Large intestine (tissue), 3 donors: ENCODE measurements around the gene FREM1. TPM values are rescaled to one million over a fixed set of nuclear protein-coding genes. Genes with fewer than 3 reads are reported as not detected.

Experiments
- DNase-seq, 2 donors: peaks; one replicate each; pipeline versions ENCODE4 v3.0.0 to v3.0.0-alpha.2; 2013
- H3K27ac ChIP-seq: one replicate; pipeline ENCODE4 v1.5.1; 2013; ENCODE audit warnings: low read length
- H3K27me3 ChIP-seq: 2 replicates; pipeline ENCODE4 v1.6.1; 2013; ENCODE audit warnings: low read length; ENCODE audit not compliant: control insufficient read depth, insufficient read depth
- H3K36me3 ChIP-seq: 2 replicates; pipeline ENCODE4 v1.6.1; 2013; ENCODE audit warnings: low read length; ENCODE audit not compliant: control insufficient read depth, insufficient read depth
- H3K4me1 ChIP-seq: one replicate; pipeline ENCODE4 v1.6.1; 2013; ENCODE audit warnings: low read length; ENCODE audit not compliant: control insufficient read depth, insufficient read depth
- H3K4me3 ChIP-seq: one replicate; pipeline ENCODE4 v1.5.1; 2013; ENCODE audit warnings: low read length
- H3K9me3 ChIP-seq: one replicate; pipeline ENCODE4 v1.6.1; 2013; ENCODE audit warnings: mild to moderate bottlenecking, low read depth, low read length, moderate library complexity; ENCODE audit not compliant: control insufficient read depth
- WGBS: methylation state at CpG from one replicate; pipeline ENCODE4 v1.1.5; 2013; ENCODE audit warnings: low lambda C conversion rate; ENCODE audit not compliant: insufficient coverage; 5-methylcytosine and 5-hydroxymethylcytosine counted together
- polyA plus RNA-seq: library from polyadenylated mRNA; unstranded; fragments of 120-200 nt; gene quantifications from one replicate; pipeline ENCODE4 v1.2.1, GENCODE V29; 2013

The FREM1 gene
- polyA plus RNA-seq, 1 donor, result 10.0 TPM

- Histone ChIP-seq H3K27ac (no peak overlapping the region), H3K4me1 (no peaks in the 10 kb centered on the region), H3K36me3 (peaks cover 11% of the 10 kb centered on the region), H3K27me3 (no peaks in the 10 kb centered on the region), H3K9me3 (no peaks in the 10 kb centered on the region), H3K4me3 (no peak overlapping the region)
- no peak for DNase-seq
- no CpG with 5 or more reads among the region's 2 CpGs for WGBS
Measured at GRCh38 chr9:14823800-14824199, 86.4 kb downstream of the FREM1 start.

GRCh38 chr9:14822666-14823065 is 87.6 kb downstream of the FREM1 start:
- Histone ChIP-seq H3K27ac (no peak overlapping the region), H3K36me3 (peaks cover 11% of the 10 kb centered on the region), H3K4me1 (no peaks in the 10 kb centered on the region), H3K4me3 (no peak overlapping the region), H3K27me3 (no peaks in the 10 kb centered on the region), H3K9me3 (no peaks in the 10 kb centered on the region)
- no CpG with 5 or more reads among the region's 1 CpG for WGBS
- no peak for DNase-seq

- no CpG with 5 or more reads among the region's 4 CpGs for WGBS
- H3K27me3 ChIP-seq, result no peaks in the 10 kb centered on the region
- no peaks in the 10 kb centered on the region for H3K9me3 ChIP-seq
- H3K4me1 ChIP-seq, result no peaks in the 10 kb centered on the region
- DNase-seq, result no peak
- peaks cover 11% of the 10 kb centered on the region for H3K36me3 ChIP-seq
- H3K27ac ChIP-seq, result no peak overlapping the region
- no peak overlapping the region for H3K4me3 ChIP-seq
Measured at GRCh38 chr9:14819183-14819582, 91.0 kb downstream of the FREM1 start.

GRCh38 chr9:14814249-14814628 is 96.0 kb downstream of the FREM1 start:
- DNase-seq, result no peak
- Histone ChIP-seq H3K27me3 (no peaks in the 10 kb centered on the region), H3K9me3 (no peaks in the 10 kb centered on the region), H3K27ac (no peak overlapping the region), H3K4me1 (no peaks in the 10 kb centered on the region), H3K4me3 (no peak overlapping the region), H3K36me3 (peaks cover 4% of the 10 kb centered on the region)

GRCh38 chr9:14813336-14814248 is 96.6 kb downstream of the FREM1 start:
- no peak for DNase-seq
- no peak overlapping the region for H3K4me3 ChIP-seq
- WGBS, result 83% methylated on average over 4 of the region's 12 CpGs
- H3K36me3 ChIP-seq, result peaks cover 10% of the 10 kb centered on the region
- no peak overlapping the region for H3K27ac ChIP-seq
- H3K4me1 ChIP-seq, result no peaks in the 10 kb centered on the region
- H3K27me3 ChIP-seq, result no peaks in the 10 kb centered on the region
- no peaks in the 10 kb centered on the region for H3K9me3 ChIP-seq

GRCh38 chr9:14812806-14813205 is 97.4 kb downstream of the FREM1 start:
- Histone ChIP-seq H3K4me1 (no peaks in the 10 kb centered on the region), H3K36me3 (peaks cover 10% of the 10 kb centered on the region), H3K27me3 (no peaks in the 10 kb centered on the region), H3K9me3 (no peaks in the 10 kb centered on the region), H3K27ac (no peak overlapping the region), H3K4me3 (no peak overlapping the region)
- no peak for DNase-seq
- WGBS, result no CpG with 5 or more reads among the region's 6 CpGs

- H3K9me3 ChIP-seq, result no peaks in the 10 kb centered on the region
- no peak overlapping the region for H3K27ac ChIP-seq
- H3K4me3 ChIP-seq, result no peak overlapping the region
- DNase-seq, result no peak
- H3K4me1 ChIP-seq, result no peaks in the 10 kb centered on the region
- H3K27me3 ChIP-seq, result no peaks in the 10 kb centered on the region
- peaks cover 10% of the 10 kb centered on the region for H3K36me3 ChIP-seq
Measured at GRCh38 chr9:14811844-14812243, 98.4 kb downstream of the FREM1 start.

GRCh38 chr9:14806941-14807520 is 103.2 kb downstream of the FREM1 start:
- H3K27me3 ChIP-seq, result no peaks in the 10 kb centered on the region
- WGBS, result 92% methylated on average over 5 of the region's 6 CpGs
- peaks cover 6% of the 10 kb centered on the region for H3K36me3 ChIP-seq
- no peak for DNase-seq
- no peak overlapping the region for H3K4me3 ChIP-seq
- no peaks in the 10 kb centered on the region for H3K9me3 ChIP-seq
- H3K4me1 ChIP-seq, result no peaks in the 10 kb centered on the region
- H3K27ac ChIP-seq, result no peak overlapping the region

GRCh38 chr9:14799030-14799429 is 111.2 kb downstream of the FREM1 start:
- H3K27me3 ChIP-seq, result no peaks in the 10 kb centered on the region
- no peak overlapping the region for H3K27ac ChIP-seq
- H3K4me1 ChIP-seq, result no peaks in the 10 kb centered on the region
- peaks cover 12% of the 10 kb centered on the region for H3K36me3 ChIP-seq
- whole genome bisulfite sequencing, result no CpG with 5 or more reads among the region's 2 CpGs
- no peak for DNase-seq
- H3K4me3 ChIP-seq, result no peak overlapping the region
- no peaks in the 10 kb centered on the region for H3K9me3 ChIP-seq

GRCh38 chr9:14797435-14797834 is 112.8 kb downstream of the FREM1 start:
- H3K4me1 ChIP-seq, result no peaks in the 10 kb centered on the region
- no CpG with 5 or more reads among the region's 1 CpG for WGBS
- no peak for DNase-seq
- peaks cover 12% of the 10 kb centered on the region for H3K36me3 ChIP-seq
- H3K4me3 ChIP-seq, result no peak overlapping the region
- H3K27me3 ChIP-seq, result no peaks in the 10 kb centered on the region
- no peak overlapping the region for H3K27ac ChIP-seq
- H3K9me3 ChIP-seq, result no peaks in the 10 kb centered on the region

GRCh38 chr9:14793389-14793788 is 116.8 kb downstream of the FREM1 start:
- no peak for DNase-seq
- Histone ChIP-seq H3K4me1 (no peaks in the 10 kb centered on the region), H3K27ac (no peak overlapping the region), H3K9me3 (no peaks in the 10 kb centered on the region), H3K36me3 (peaks cover 15% of the 10 kb centered on the region), H3K4me3 (no peak overlapping the region), H3K27me3 (no peaks in the 10 kb centered on the region)
- WGBS, result no CpG with 5 or more reads among the region's 2 CpGs
